H1 (cell line): Measurements from ENCODE around the gene CRYBB1. TPM values are rescaled to one million over a fixed set of nuclear protein-coding genes. Genes with fewer than 3 reads are reported as not detected.

Experiments
- CTCF ChIA-PET: fragments of 300-600 bp; sonication (Branson Sonifier 250); formaldehyde crosslinking; loops from one replicate; lab custom pipeline; 2021; ENCODE audit not compliant: partially characterized antibody; lab: Charles Lee
- POLR2A ChIA-PET: fragments of 300-600 bp; sonication (Branson Sonifier 250); formaldehyde crosslinking; loops from one replicate; lab custom pipeline; 2021; ENCODE audit warnings: inconsistent platforms; ENCODE audit not compliant: partially characterized antibody; lab: Charles Lee
- DNase-seq, 2 experiments: peaks; one replicate each; pipeline versions ENCODE4 v3.0.0 to v3.0.0-alpha.2; 2010 to 2022; ENCODE audit warnings: low spot score in 2 of 2, low read depth in 1 of 2, mixed read lengths in 1 of 2
- FAIRE-seq: peaks from 2 replicates; lab custom pipeline; 2011; peaks lifted over from hg19 to GRCh38; lab: Jason Lieb, UNC
- H2AFZ ChIP-seq: 2 replicates; pipeline ENCODE4 v1.8.1; 2012; ENCODE audit warnings: low read length, inconsistent platforms
- H2AK5ac ChIP-seq: 2 replicates; pipeline ENCODE4 v1.6.1; 2013; ENCODE audit warnings: low read depth, low read length
- H2BK120ac ChIP-seq: replicated peaks from 2 replicates; pipeline ENCODE3; 2013; ENCODE audit warnings: low read depth, low read length, inconsistent platforms
- H2BK12ac ChIP-seq: 2 replicates; pipeline ENCODE4 v1.6.1; 2013; ENCODE audit warnings: low read depth, low read length
- H2BK15ac ChIP-seq: 2 replicates; pipeline ENCODE4 v1.6.1; 2013; ENCODE audit warnings: low read length
- H2BK20ac ChIP-seq: 2 replicates; pipeline ENCODE4 v1.6.1; 2013; ENCODE audit warnings: low read length
- H2BK5ac ChIP-seq: 2 replicates; pipeline ENCODE4 v1.6.1; 2013; ENCODE audit warnings: low read depth, low read length
- H3K14ac ChIP-seq: 2 replicates; pipeline ENCODE4 v1.6.1; 2013; ENCODE audit warnings: inconsistent platforms; ENCODE audit not compliant: insufficient read length
- H3K18ac ChIP-seq: 2 replicates; pipeline ENCODE4 v1.6.1; 2013; ENCODE audit warnings: low read length; ENCODE audit errors: extremely low read depth
- H3K23ac ChIP-seq: 2 replicates; pipeline ENCODE4 v1.6.1; 2013; ENCODE audit warnings: inconsistent platforms; ENCODE audit not compliant: insufficient read length
- H3K23me2 ChIP-seq: 2 replicates; pipeline ENCODE4 v1.6.1; 2013; ENCODE audit warnings: low read depth, low read length
- H3K27ac ChIP-seq: 2 replicates; pipeline ENCODE4 v1.6.1; 2011; ENCODE audit warnings: low read depth, low read length, inconsistent platforms
- H3K27me3 ChIP-seq, 4 experiments: replicated peaks in 1 of 4; 1 replicate in 1 of 4; 2 replicates in 3 of 4; pipeline versions ENCODE4 v1.6.1 to v1.8.1; 2011 to 2013; ENCODE audit warnings: low read length in 3 of 4, mild to moderate bottlenecking in 3 of 4, inconsistent platforms in 2 of 4, mixed read lengths in 2 of 4, moderate library complexity in 1 of 4; ENCODE audit not compliant: control insufficient read depth in 3 of 4, insufficient read depth in 3 of 4; ENCODE audit errors: extremely low read depth in 1 of 4
- H3K36me3 ChIP-seq, 4 experiments: 2 replicates each; pipeline versions ENCODE4 v1.6.1 to v1.8.1; 2011 to 2013; ENCODE audit warnings: mild to moderate bottlenecking in 4 of 4, low read length in 3 of 4, moderate library complexity in 2 of 4, control low read depth in 1 of 4, inconsistent platforms in 1 of 4; ENCODE audit not compliant: insufficient read depth in 4 of 4, control insufficient read depth in 2 of 4
- H3K4ac ChIP-seq: replicated peaks from 2 replicates; pipeline ENCODE3; 2013; ENCODE audit warnings: low read length, low read depth, mixed read lengths, inconsistent platforms; ENCODE audit not compliant: insufficient read length
- H3K4me1 ChIP-seq, 4 experiments: replicated peaks in 1 of 4; 1 replicate in 1 of 4; 2 replicates in 3 of 4; pipeline versions ENCODE4 v1.6.1 to v1.8.1; 2011 to 2013; ENCODE audit warnings: low read length in 3 of 4, inconsistent platforms in 2 of 4, mixed read lengths in 1 of 4; ENCODE audit not compliant: insufficient read depth in 4 of 4, control insufficient read depth in 3 of 4
- H3K4me2 ChIP-seq, 2 experiments: 2 replicates each; pipeline versions ENCODE4 v1.6.1 to v1.8.1; 2011 to 2013; ENCODE audit warnings: low read depth in 2 of 2, low read length in 2 of 2, control low read depth in 1 of 2, inconsistent platforms in 1 of 2, mild to moderate bottlenecking in 1 of 2; ENCODE audit not compliant: insufficient read depth in 1 of 2
- H3K4me3 ChIP-seq, 4 experiments: fragments of 200-600, 300-600 bp in 1 of 4; sonication (generic), shearing (Covaris generic), sonication (Bioruptor Twin) in 1 of 4; 2 replicates each; pipeline versions ENCODE4 v1.5.1 to v1.8.1; 2011 to 2016; ENCODE audit warnings: low read length in 4 of 4, low read depth in 3 of 4, control low read depth in 2 of 4, inconsistent platforms in 2 of 4, mild to moderate bottlenecking in 2 of 4, mixed read lengths in 1 of 4, moderate library complexity in 1 of 4; ENCODE audit not compliant: insufficient read depth in 2 of 4; ENCODE audit errors: extremely low read depth in 1 of 4
- H3K56ac ChIP-seq: replicated peaks from 2 replicates; pipeline ENCODE3; 2013; ENCODE audit warnings: low read depth, mild to moderate bottlenecking, mixed read lengths, low read length, inconsistent platforms; ENCODE audit not compliant: insufficient read length
- H3K79me1 ChIP-seq: 2 replicates; pipeline ENCODE4 v1.6.1; 2013; ENCODE audit warnings: low read depth, low read length, control low read depth
- H3K79me2 ChIP-seq, 2 experiments: 2 replicates each; pipeline versions ENCODE4 v1.6.1 to v1.8.1; 2012 to 2013; ENCODE audit warnings: low read length in 2 of 2, mild to moderate bottlenecking in 2 of 2, inconsistent platforms in 1 of 2; ENCODE audit not compliant: insufficient read depth in 2 of 2, control insufficient read depth in 1 of 2
- H3K9ac ChIP-seq, 4 experiments: replicated peaks in 1 of 4; 1 replicate in 1 of 4; 2 replicates in 3 of 4; pipeline versions ENCODE4 v1.6.1 to v1.8.1; 2011 to 2013; ENCODE audit warnings: low read depth in 3 of 4, low read length in 3 of 4, control low read depth in 2 of 4, mild to moderate bottlenecking in 2 of 4, moderate library complexity in 2 of 4, inconsistent platforms in 1 of 4; ENCODE audit errors: extremely low read depth in 1 of 4
- H3K9me3 ChIP-seq, 2 experiments: 2 replicates each; pipeline versions ENCODE4 v1.6.1 to v1.8.1; 2012 to 2013; ENCODE audit warnings: mild to moderate bottlenecking in 2 of 2, moderate library complexity in 2 of 2, control low read depth in 1 of 2, inconsistent platforms in 1 of 2, low read depth in 1 of 2, low read length in 1 of 2, mixed read lengths in 1 of 2; ENCODE audit not compliant: insufficient read depth in 2 of 2
- H4K20me1 ChIP-seq, 2 experiments: replicated peaks in 1 of 2; 2 replicates each; pipeline versions ENCODE3 to v1.8.1; 2011 to 2013; ENCODE audit warnings: inconsistent platforms in 2 of 2, low read length in 2 of 2, mild to moderate bottlenecking in 1 of 2; ENCODE audit not compliant: insufficient read depth in 2 of 2, control insufficient read depth in 1 of 2
- H4K5ac ChIP-seq: 2 replicates; pipeline ENCODE4 v1.6.1; 2013; ENCODE audit warnings: low read length, low read depth, mixed read lengths, inconsistent platforms; ENCODE audit not compliant: insufficient read length
- H4K8ac ChIP-seq: 2 replicates; pipeline ENCODE4 v1.8.0; 2013; ENCODE audit warnings: mild to moderate bottlenecking, moderate library complexity, low read length, inconsistent platforms; ENCODE audit not compliant: insufficient read depth; ENCODE audit errors: extremely low read depth
- H4K91ac ChIP-seq: replicated peaks from 2 replicates; pipeline ENCODE3; 2013; ENCODE audit warnings: low read length, mixed read lengths, inconsistent platforms; ENCODE audit not compliant: insufficient read length
- EZH2 ChIP-seq: fragments of 200-600 bp; sonication (generic); IDR thresholded peaks from 2 replicates; pipeline ENCODE4 v1.7.1; 2012; ENCODE audit warnings: low read depth, mild to moderate bottlenecking, moderate library complexity, low read length, inconsistent platforms; ENCODE audit not compliant: severe bottlenecking
- GTF2F1 ChIP-seq: IDR thresholded peaks from 2 replicates; pipeline ENCODE4 v1.6.1; 2012; ENCODE audit warnings: low read depth, low read length, improper control_type of control experiment, borderline replicate concordance
- JUN ChIP-seq: IDR thresholded peaks from 2 replicates; pipeline ENCODE4 v1.6.1; 2011; ENCODE audit warnings: low read depth, mild to moderate bottlenecking, improper control_type of control experiment, low read length
- MAFK ChIP-seq: IDR thresholded peaks from 2 replicates; pipeline ENCODE4 v1.6.1; 2012; ENCODE audit warnings: low read depth, mild to moderate bottlenecking, improper control_type of control experiment, low read length
- NANOG ChIP-seq: IDR thresholded peaks from 2 replicates; pipeline ENCODE4 v1.6.1; 2011; ENCODE audit warnings: low read length, low read depth, mild to moderate bottlenecking, inconsistent platforms; ENCODE audit not compliant: insufficient read depth, poor library complexity, severe bottlenecking
- NRF1 ChIP-seq: IDR thresholded peaks from 2 replicates; pipeline ENCODE4 v1.6.1; 2011; ENCODE audit warnings: mild to moderate bottlenecking, low read depth, low read length, improper control_type of control experiment
- PHF8 ChIP-seq: fragments of 200-600 bp; sonication (generic); conservative IDR thresholded peaks from 2 replicates; pipeline ENCODE4 v1.7.1; 2012; ENCODE audit warnings: low read depth, mild to moderate bottlenecking, inconsistent platforms, low read length, moderate library complexity
- POLR2A ChIP-seq, 2 experiments: IDR thresholded peaks; 1 replicate in 1 of 2; 2 replicates in 1 of 2; pipeline ENCODE4 v1.6.1; 2011; ENCODE audit warnings: low read depth in 2 of 2, low read length in 2 of 2, mild to moderate bottlenecking in 2 of 2; ENCODE audit errors: control extremely low read depth in 1 of 2
- RAD21 ChIP-seq, 2 experiments: IDR thresholded peaks in 1 of 2; conservative IDR thresholded peaks in 1 of 2; 2 replicates each; pipeline ENCODE4 v1.6.1; 2011; ENCODE audit warnings: low read depth in 2 of 2, low read length in 2 of 2, improper control_type of control experiment in 1 of 2, inconsistent platforms in 1 of 2, mild to moderate bottlenecking in 1 of 2, moderate library complexity in 1 of 2
- RBBP5 ChIP-seq: IDR thresholded peaks from 2 replicates; pipeline ENCODE4 v1.7.1; 2012; ENCODE audit warnings: low read depth, mild to moderate bottlenecking, inconsistent platforms, low read length, moderate library complexity, borderline replicate concordance
- RXRA ChIP-seq: IDR thresholded peaks from 2 replicates; pipeline ENCODE4 v1.6.1; 2011; ENCODE audit warnings: low read depth, mild to moderate bottlenecking, low read length, moderate library complexity; ENCODE audit not compliant: insufficient read depth
- SAP30 ChIP-seq: fragments of 300-600 bp; sonication (generic); IDR thresholded peaks from 2 replicates; pipeline ENCODE4 v1.7.1; 2012; ENCODE audit warnings: low read length, moderate library complexity, mild to moderate bottlenecking, inconsistent platforms; ENCODE audit not compliant: insufficient read depth, insufficient replicate concordance
- SIN3A ChIP-seq, 2 experiments: IDR thresholded peaks in 1 of 2; conservative IDR thresholded peaks in 1 of 2; 2 replicates each; pipeline ENCODE4 v1.6.1; 2011 to 2012; ENCODE audit warnings: low read length in 2 of 2, improper control_type of control experiment in 1 of 2, low read depth in 1 of 2, mild to moderate bottlenecking in 1 of 2
- ZNF274 ChIP-seq: IDR thresholded peaks from 2 replicates; pipeline ENCODE4 v1.7.0; 2012; ENCODE audit warnings: low read length, borderline replicate concordance; ENCODE audit errors: extremely low read depth
- WGBS, 2 experiments: shearing (Covaris generic) in 1 of 2; methylation state at CpG; one replicate each; pipeline versions ENCODE4 v1.1.6 to v1.1.7; 2013 to 2015; ENCODE audit warnings: low lambda C conversion rate in 2 of 2, mixed read lengths in 2 of 2, inconsistent platforms in 1 of 2, low coverage in 1 of 2, missing lambda C conversion rate in 1 of 2; ENCODE audit not compliant: insufficient replicate concordance in 2 of 2, insufficient coverage in 1 of 2, insufficient read length in 1 of 2; ENCODE audit errors: extremely low coverage in 1 of 2, missing lambda C conversion rate in 1 of 2; 5-methylcytosine and 5-hydroxymethylcytosine counted together
- polyA plus RNA-seq, 7 experiments: library from polyadenylated mRNA; depleted of rRNA in 3 of 7; stranded (reverse) in 5 of 7; unstranded in 2 of 7; fragments of >200 nt in 5 of 7; fragments of 200-250 nt in 2 of 7; gene quantifications; 1 replicate in 5 of 7; 2 replicates in 1 of 7; 4 replicates in 1 of 7; pipeline versions ENCODE4 v1.2.1 to v1.2.3, GENCODE V29; 2011 to 2013; ENCODE audit warnings: missing spikeins in 2 of 7, mixed read lengths in 2 of 7
- total RNA-seq: library from RNA; stranded (reverse); fragmentation: NEBNext Ultra II Directional; extraction: Animal tissue kit (Norgen Biotek cat#: 25700); gene quantifications from 2 replicates; pipeline ENCODE4 v1.2.1, GENCODE V29; 2021

CRYBB1 gene
- total and polyA plus RNA-seq, 2 of the 8 experiments (the other 6 are each of a cell fraction or from before 2014, with no cell fraction given), result 1.7 to 6.0 TPM

DNA sequence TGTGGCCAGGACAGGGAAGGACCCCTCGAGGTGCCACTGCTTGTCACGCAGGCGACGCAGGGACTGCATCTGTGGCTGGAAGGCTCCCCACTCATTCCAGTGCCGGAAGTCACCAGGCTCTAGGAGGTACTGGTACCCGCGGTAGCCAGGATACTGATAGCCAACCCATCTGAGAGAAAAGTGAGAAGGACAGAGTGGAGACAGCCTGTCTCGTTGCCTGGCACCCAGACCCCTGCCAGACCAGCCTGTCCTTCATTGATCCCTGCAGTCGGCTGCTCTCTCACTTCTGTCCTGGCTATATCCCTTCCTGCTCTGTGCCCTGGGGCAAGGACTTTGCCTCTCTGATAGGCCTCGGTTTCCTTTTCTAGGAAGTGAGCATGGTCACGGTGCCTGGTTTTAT lies 18.3 kb downstream of the CRYBB1 start:
- no peaks in the 10 kb centered on the region for H3K79me1 ChIP-seq
- H3K36me3 ChIP-seq, result no peaks in the 10 kb centered on the region
- no peak overlapping the region for H4K5ac ChIP-seq
- no peak overlapping the region for H3K56ac ChIP-seq
- H2BK20ac ChIP-seq, result no peak overlapping the region
- H2AFZ ChIP-seq, result no peak overlapping the region
- no peak overlapping the region for H3K18ac ChIP-seq
- no peak overlapping the region for H2BK120ac ChIP-seq
- no peak overlapping the region for H3K4ac ChIP-seq
- DNase-seq (no peak), FAIRE-seq (no peak)
- no peak overlapping the region for H3K4me3 ChIP-seq
- no peaks in the 10 kb centered on the region for H3K23me2 ChIP-seq
- H3K27me3 ChIP-seq, result peaks cover 0 to under 1% (median 0%) of the 10 kb centered on the region in 4 experiments; a peak in 1 of 7 replicates
- H2BK15ac ChIP-seq, result no peak overlapping the region
- no peak overlapping the region for H2AK5ac ChIP-seq
- H3K9ac ChIP-seq, result no peak overlapping the region
- H2BK5ac ChIP-seq, result no peak overlapping the region
- H3K4me2 ChIP-seq, result no peak overlapping the region
- H4K8ac ChIP-seq, result no peak overlapping the region
- H3K23ac ChIP-seq, result no peak overlapping the region
- no peaks in the 10 kb centered on the region; a peak in 1 of 7 replicates for H3K4me1 ChIP-seq
- POLR2A ChIA-PET, result no interaction called here
- no peak overlapping the region; the same call in 1 of the 2 replicates for H2BK12ac ChIP-seq
- CTCF ChIA-PET, result no interaction called here
- 93% methylated on average over 11 of the region's 11 CpGs; no CpG with 5 or more reads in 1 of the 2 experiments for WGBS, 2 experiments
- no peak overlapping the region for H3K27ac ChIP-seq
- no peak overlapping the region for H3K14ac ChIP-seq
- H4K91ac ChIP-seq, result no peak overlapping the region
- no peaks in the 10 kb centered on the region for H4K20me1 ChIP-seq
- no peaks in the 10 kb centered on the region for H3K79me2 ChIP-seq
- no peaks in the 10 kb centered on the region for H3K9me3 ChIP-seq
- TF ChIP-seq SAP30 (no peak), EZH2 (no peak), RAD21 (IDR thresholded peaks at IDR 0.05 in 1 of 2, conservative IDR thresholded peaks at IDR 0.05 in 1 of 2; ENCODE audit: low read depth in 2 of 2, low read length in 2 of 2) (no peak), POLR2A (IDR thresholded peaks at IDR 0.05; ENCODE audit: control extremely low read depth in 1 of 2, low read depth in 2 of 2, low read length in 2 of 2) (no peak), GTF2F1 (no peak), SIN3A (conservative IDR thresholded peaks at IDR 0.05 in 1 of 2, IDR thresholded peaks at IDR 0.05 in 1 of 2; ENCODE audit: low read depth in 1 of 2, low read length in 2 of 2) (no peak), RBBP5 (no peak), NANOG (no peak), MAFK (no peak), RXRA (no peak), NRF1 (no peak), PHF8 (no peak), ZNF274 (no peak), JUN (no peak)
